GM21717 (cell line): ENCODE results near the gene SEMA4D.

Source experiments
- ATAC-seq: cut with Tn5 transposase; IDR thresholded peaks from one replicate; pipeline ENCODE4 v1.9.1; 2021; ENCODE audit warnings: mild to moderate bottlenecking, moderate library complexity; ENCODE audit not compliant: unreplicated experiment

Gene SEMA4D

DNA sequence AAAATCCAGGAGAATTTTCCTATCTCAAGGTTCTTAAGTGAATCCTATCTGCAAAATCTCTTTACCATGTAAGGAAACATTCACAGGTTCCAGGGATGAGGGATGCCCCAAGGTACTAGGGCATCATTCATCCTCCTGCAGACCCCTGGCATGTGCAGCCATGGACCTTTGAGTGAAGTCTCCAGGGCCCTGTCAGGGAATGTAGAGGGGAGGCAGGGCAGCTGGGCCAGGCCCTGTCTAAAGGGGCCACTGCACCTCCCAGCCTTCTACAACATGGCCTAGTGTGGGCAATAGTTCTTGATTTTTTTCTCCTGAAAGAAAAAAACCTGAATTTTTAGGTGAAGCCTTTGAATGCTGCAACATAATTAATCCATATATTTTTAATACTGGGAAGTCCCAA, 63.3 kb downstream of the SEMA4D start:
- no peak for ATAC-seq

DNA sequence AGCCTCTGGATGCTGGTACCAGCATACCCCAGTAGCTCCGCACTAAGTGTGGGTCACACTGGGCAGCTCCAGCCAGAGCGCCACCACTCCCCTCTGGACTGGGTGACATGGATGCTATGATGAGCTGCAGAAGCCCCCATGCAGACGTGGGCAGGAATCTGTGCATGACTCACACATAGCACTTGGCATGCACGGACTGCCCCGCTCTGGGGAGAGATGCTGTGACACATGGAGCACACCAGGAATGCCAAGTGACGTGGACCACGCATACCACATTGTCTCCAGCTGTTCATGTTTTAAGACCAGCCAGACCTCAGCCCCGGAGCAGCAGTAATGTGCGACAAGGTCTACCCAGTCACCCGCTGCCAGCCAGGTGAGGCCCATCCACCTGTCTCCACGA, 64.1 kb downstream of the SEMA4D start:
- no peak for ATAC-seq

DNA sequence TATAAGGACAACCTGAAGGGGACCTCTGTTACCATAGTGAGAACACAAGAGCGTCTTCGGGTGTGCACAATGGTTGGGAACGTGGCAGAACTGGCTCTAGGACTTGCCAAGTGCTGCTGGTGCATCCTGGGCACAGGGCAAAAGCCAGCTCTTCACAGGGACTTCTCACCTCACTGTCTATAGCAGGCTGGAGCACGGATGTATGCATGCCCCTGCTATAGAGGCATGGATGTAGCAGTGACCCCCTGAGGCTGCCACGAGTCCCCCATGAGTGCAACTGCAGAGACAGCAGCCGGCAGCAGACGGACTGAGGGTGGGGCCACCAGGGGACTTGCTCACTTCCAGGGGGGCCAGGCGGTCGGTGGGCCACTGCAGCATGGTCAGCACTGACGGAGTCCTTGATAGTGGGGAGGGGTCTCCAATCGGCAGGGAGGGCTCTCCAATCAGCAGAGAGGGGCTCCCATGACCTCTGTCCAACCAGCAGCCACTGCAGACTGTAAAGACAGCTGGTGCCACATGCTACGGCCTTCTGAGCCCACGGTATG, 64.9 kb downstream of the SEMA4D start:
- no peak for ATAC-seq

DNA sequence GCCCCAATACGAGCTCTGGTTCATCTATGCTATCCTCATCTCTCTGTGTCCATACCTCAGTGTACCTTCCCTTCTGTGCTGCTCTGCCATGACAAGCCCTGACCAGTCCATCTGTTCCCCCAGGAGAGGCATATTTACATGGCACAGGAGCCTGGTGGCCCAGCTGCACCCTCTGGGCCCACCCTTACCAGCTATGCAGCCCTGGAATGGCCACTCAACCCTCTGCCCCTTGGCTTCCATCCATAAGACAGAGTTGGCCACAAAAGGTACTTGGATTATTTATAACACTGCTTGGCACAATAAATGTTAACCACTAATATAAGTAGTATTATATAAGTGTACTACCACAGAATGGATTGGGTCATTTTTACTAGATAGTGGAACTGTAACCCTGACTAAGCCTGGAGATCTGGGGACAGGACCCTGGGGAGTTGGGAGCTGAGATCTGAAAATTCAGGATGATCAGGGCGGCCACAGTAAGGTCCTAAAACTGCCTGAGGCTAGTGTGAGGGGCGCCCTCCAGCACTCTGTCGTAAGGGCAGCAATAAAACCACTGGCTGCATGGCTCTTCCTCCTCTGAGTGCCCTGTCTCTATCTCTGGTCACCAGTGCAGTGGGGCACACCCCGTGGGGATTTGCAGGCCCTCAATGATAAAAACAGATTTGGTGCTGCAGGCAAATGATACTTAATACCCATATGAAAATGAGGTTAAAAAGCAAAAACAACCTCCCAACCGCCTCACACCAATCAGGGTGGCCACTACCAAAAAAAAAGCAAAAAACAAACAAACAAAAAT, 65.8 kb downstream of the SEMA4D start:
- no peak for ATAC-seq

DNA sequence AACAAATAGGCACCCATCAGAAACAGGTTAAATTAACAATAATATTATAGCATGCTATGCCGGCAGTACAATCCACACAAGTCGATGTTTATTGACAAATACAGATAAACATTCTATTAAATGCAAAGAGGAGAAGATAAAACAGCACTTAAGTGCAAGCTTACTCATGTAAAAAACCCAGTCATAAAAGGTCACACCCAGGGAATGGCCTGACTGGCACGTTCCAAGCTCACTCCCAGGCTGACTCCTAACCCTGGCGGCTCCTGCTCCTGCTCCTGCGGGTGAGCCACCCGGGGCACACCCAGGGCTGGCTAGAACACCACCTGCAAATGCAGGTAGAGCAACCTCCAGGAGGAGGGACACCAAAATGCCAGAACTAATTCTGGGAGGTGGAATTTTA, 66.9 kb downstream of the SEMA4D start:
- ATAC-seq = no peak

DNA sequence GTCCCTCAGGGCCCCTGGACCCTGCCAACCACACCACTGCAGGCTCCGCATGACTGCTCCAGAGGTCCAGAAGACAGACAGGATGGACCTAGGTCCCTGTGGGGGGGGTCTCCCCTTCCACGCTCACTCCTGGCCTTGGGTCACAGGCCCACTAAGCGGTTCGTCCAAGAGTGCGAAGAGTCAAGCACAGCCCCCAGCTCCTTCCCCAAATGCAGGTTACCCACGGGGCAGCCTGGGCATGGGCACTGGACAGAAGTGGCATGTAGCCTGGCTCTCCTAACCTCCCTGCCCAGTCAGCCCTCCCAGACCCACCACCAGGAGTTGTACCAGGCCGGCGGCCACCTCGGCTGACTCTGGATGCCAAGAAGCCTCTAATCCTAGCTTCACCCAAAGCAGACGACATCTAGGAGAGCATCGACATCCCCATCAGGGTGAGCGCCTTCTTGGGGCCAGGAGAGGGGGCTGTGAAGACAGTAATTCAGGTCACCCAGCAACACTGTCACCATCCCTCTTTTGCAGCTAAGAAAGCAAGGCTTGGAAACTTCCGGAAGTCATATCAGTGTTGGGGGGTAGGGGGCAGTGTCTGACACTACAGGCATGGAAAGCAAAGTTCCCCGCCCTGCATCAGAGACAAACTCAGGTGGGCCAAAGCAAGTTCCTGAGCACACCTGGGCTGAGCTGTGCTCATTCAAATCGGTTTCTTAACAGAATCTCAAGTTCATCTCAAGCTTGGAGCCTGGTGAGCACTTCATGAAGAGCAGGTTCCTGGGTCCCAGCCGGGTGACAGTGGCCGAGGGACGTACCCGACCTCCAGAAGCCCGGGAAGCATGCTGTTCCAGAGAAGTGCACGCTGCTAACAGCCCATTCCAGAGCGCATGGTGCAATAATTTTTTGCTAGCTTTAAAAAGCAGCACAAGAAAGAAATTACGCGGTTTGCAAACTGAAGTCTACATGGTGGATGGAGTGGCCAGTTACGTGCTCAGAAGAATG, 68.7 kb downstream of the SEMA4D start:
- no peak for ATAC-seq

DNA sequence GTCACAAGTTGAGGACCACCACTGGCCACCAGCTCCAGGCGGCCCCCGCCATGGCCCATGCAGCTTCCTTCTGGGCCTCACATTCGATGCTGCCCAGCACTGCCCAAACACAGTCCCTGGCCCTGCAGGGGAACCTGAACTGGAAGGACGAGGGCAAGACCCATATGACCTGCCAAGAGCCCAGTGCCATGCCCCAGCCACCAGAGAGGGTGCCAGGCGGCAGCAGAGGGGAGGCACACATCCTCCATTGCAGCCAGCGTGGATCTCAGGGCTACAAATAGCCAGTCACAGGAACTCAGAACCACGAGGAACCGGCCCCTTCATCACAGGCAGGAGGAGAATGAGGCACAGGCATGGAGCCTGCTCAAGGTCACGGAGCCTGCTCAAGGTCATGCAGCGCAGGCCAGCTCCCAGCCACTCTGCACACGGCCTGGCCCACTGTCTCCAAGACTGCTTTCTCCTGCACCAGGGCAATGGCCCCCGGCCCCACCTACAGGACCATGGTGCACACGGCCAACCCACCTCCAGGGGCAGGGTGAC, 69.6 kb downstream of the SEMA4D start:
- no peak for ATAC-seq

DNA sequence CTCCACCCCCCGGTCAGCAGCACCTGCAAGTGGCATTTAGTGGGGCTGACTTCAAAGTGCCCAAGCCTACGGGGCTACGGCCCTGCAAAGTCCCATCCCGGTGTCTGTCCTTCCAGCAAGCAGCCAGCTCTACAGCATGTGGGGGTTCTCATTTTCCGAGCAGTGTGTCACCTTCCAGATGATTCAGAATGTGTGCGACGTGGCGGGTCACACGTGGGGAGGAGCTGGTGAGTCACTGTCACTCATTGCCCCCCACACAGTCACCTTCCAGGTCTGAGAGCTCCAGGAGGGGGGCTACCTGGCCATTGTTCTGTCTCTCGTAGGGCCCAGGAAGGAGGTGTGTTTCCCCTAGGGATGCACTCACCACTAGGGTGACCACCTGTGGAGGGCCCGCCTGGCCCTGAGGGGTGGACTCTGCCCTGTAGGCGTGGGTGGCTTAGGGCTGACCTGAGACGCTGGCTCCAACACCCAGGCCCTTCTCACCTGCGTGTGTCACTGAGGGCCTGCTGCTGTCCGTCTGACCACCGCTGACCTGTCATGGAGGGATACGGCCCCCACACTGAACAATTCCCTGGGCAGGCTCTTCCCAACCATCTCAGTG, 70.2 kb downstream of the SEMA4D start:
- no peak for ATAC-seq

DNA sequence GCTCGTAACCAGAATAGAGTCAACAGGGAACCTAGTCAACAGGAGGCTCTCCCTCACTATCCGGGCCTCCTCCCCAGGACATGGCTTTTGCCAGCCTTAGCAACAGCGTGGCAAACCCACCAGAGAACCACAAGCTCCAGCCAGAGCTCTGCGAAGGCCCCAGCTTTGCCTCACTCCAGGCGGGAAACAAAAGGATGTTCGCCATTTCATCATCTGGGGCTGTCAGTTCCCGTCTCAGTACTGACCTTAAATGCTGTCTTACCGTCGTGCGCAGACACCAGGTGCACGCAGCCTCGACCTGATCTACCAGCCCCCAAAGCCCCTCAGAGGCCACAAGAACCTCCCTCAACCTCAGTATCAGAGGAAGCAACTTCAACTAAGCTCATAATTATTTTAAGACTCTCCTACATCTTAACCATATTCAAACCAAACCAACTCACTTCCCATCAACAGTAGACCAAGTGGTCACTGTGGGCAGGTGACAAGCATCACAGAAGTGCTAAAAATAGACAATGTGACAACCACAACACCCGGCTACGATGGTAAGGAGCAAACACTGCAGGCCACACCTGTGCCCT, 71.4 kb downstream of the SEMA4D start:
- ATAC-seq = peak; percentile 75

DNA sequence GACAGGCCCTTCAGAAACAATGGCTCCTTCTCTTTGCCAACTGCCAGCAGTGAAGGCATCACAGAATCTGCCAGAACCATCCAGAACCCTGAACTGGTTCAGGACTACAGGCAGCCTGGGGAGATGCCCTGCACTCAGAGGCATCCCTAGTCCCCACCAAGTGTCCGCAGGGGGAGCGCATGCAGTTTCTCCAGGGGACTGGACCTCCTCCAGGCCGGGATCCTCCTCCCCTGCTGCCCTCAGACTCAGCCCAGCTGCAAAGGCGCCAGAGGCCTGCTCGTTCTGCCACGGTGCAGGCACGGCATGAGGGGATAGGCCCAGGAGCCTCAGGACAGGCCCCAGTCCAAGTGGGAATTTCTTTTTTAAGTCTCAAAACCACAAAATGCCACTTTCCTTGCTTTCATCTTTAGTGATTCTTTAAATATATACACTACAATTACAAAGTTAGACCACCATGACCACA, 72.0 kb downstream of the SEMA4D start:
- peak; percentile 17 for ATAC-seq

DNA sequence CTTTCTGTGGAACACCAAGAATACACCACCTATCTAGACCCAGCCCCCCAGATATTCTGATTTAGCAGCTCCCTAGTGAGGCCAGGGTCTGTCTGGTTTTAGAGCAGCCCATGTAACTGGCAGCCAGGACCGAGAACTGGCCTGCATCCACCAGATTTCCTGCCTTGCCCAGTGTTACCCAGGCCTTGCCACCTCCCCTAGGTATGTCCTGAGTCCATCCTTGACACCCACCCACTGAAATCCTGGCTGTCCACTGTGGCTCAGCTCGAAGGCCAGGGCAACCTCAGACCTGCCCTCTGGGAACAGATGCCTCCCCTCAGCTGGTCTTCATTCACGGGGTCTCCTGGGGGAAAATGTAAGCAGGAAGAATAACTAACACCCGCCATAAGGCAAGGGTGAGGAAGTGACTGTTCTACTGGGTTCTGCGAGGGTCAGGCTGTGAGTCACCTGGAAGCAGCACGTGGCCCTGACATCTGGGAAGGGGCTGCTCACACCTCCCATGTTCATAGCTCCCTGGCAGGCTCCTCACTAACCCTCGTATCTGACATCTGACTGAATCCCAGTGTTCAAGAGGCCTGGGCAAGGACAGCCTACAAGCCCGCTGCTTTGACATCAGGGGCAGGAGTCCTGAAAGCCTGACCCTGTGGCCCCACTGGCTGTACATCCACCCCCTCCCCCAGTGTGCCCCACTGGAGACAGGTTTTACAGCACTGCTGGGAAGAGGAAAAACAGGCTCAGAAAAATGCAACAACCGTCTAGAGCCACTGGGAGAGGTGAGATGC, 72.7 kb downstream of the SEMA4D start:
- no peak for ATAC-seq

DNA sequence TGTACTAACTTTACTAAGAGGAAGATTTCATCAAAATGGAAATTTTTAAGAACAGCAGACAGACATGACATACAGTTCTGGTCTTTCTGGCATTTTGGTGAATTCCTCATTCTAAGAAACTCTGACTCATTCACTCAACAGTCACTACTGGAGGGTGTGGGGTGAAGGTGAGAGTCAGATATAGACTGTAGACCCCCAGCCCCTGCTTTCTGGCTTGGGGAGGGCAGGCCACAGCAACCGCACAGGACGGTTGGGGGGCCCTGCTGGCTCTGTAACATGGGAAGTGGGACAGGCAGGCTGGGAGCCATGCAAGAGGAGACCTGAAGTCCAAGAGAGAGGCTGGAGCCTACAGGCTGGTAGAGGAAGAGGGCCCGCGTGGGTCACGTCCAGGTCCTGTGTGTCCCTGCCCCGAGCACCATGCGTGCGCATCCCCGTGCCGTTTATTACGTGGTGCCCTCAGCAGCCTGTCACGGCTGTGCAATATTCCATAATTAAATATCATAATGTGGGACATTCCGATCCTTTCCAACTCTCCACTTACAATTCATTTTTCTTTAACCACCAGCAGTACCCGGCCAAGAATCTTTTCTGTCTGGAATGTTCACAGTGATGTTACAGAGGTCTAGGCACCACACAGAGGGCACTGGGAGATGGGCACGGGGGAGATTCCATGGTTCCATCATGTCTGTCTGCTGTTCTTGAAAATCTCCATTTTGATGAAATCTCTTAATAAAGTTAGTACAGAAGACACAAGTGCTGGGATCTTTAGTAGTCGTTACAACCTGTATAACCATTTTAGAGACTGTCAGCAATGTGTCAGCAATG, 75.5 kb downstream of the SEMA4D start:
- no peak for ATAC-seq

DNA sequence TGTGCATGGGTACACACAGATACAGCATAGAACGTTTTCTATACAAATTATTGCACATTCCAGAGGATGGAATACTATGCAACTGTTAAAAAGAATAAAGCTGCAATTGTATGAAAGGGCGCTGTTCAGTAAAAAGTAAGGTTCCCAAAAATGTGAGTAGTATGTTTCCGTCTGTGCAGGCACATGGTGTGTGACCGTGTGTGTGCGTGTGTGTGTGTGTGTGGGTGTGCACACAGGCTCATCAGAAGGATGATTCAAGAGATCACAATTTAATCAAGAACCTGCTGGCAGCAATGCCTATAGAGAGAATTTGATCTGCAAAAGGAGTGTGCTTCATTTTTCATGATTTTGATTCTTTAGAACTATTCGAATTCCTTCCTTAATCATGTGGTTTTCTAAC, 76.3 kb downstream of the SEMA4D start:
- ATAC-seq = no peak

DNA sequence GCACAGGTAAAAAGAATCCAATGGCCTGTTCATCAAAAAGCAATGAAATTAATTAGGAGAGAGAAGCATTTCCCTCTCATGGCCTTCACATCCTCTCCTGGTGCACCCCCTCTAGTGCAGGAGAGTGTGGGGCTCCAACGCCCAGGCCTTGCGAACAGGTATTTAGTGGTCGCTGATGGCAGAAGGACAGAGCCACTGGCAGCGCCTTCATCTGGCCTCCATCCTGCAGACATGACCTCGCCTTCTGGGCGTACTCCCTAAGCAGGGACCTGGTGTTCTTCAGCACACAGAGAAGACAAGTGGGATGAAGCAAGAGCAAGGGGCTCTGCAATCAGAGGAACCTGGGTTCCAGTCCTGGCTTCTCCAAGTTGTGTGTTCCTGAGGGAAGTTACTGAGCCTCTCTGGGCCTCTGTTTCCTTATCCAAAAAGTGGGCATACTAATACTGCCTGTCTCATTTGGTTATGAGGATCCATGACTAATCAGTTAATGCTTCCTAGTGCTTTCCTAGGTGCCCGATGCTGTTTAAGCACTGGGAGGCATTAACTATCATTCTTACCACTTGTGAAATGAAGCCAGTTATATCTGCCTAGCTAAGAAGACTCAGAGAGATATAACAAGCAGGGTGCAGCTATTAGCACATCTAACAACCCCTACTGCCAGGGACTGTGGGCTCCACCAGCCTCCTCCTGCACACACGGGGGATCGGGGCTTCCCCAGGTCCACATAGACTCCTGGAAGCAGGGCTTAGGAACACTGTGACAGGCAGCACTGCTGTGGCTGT, 77.3 kb downstream of the SEMA4D start:
- no peak for ATAC-seq

DNA sequence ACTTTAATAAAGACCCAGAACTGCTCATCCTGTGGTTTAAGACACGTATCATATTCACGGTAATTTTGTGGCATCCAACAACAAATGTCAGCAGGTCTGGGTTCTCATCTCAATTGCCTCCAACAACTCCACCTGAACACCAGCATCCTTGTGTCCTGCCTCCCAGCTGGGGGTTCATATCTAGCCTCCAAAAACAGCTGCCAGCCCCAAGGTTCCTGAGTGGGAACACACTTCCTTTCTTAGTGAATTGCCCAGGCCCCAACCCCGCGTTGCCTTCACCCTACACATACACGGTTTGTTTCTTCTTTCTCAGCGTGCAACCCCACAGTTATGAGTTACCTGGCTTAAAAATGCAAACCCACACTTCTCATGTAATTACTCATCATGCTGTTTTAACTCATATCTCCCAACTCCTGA, 77.9 kb downstream of the SEMA4D start:
- ATAC-seq = no peak

DNA sequence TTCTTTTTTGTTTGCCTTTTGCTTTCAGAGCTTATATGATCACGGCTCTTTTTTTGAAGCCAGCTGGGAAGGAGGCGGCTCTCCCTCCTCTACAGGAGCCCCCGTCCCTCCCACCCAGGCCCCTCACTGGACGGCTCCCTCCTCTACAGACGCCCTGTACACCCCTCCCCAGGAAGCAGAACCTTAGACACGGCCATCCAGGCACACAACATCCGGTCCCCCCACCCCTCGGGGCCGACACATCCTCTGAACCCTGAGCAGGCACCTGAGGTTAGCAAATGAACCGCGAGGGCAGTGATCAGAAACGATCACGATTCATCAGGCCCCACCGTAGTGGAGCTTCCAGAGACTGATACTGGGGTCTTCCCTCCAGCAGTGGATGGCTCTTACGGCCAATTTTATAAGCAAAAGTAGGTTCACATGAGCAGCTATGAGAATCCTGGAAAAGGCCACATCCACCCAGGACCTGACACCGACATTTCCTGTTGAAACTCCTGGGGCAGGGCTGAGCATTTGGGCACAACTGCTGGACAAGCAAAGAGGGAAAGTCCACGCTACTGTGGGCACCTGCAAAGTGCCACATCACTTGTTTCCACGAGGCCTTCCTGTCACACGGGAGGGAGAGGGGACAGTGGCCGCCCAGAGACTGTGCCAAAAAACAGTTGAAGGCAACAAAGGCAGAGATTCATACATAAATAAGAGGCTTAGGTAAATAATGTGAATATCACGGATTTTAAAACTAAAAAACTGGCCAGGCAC, 78.9 kb downstream of the SEMA4D start:
- peak; percentile 61 for ATAC-seq

DNA sequence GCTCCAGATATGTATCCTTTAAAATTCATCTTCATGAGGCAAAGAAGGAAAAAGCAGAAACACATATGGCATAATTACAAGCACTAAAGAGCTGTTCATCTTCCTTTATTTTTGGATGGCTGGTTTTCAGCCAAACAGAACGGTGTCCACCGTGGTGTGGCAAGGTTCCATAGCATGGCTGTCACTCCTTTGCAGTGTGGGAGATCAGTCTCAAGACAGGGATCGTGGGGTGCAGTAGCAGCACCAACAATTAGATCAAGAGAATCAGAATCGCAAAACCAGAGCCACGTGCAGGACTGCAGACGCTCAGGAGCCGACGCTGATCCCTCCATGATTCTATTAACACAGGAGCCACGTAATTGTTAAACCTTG, 79.5 kb downstream of the SEMA4D start:
- ATAC-seq = peak; percentile 7
